ENCODE results near the gene SREK1IP1. TPM values are rescaled to one million over a fixed set of nuclear protein-coding genes. Genes with fewer than 3 reads are reported as not detected.

The SREK1IP1 gene
- total and polyA plus RNA-seq, 2 donors (not counting 1 experiment from before 2014, with no cell fraction given): 4.4 to 25.5 TPM

DNA sequence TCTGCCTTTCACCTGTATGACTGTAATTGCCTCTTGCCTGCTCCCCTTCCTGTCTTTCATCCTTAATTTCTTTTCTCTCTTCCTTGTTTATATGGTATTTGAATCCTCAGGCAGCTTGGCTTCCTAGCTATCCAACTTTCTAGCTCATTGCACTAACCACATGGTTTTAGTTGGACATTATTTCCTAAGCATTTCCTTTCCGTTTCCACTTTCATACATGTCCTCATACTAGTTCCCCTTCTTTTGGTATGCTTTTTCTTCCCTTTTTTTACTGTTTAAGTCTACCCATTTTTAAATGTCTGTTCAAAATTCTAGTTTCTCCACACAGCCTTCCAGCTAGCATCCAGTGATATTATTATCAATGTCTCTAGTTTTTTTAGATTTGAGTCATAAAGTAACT is 6.8 kb upstream of the SREK1IP1 start:
- Histone ChIP-seq H3K27me3 (replicated peaks in 1 of 4; ENCODE audit: control extremely low read depth in 1 of 4, control insufficient read depth in 3 of 4, insufficient read depth in 4 of 4, low read length in 3 of 4) (no peaks in the 10 kb centered on the region), H3K9me3 (ENCODE audit: control extremely low read depth in 1 of 3, control insufficient read depth in 2 of 3, insufficient read depth in 1 of 3, low read length in 2 of 3) (no peaks in the 10 kb centered on the region), H3K9ac (ENCODE audit: low read length) (no peak overlapping the region), H3K36me3 (replicated peaks in 1 of 2; ENCODE audit: control extremely low read depth in 1 of 2, control insufficient read depth in 1 of 2, extremely low read depth in 1 of 2, insufficient read depth in 2 of 2, low read length in 1 of 2) (peaks cover 4 to 7% of the 10 kb centered on the region in 2 experiments), H3K4me3 (ENCODE audit: control extremely low read depth in 1 of 5, extremely low read depth in 1 of 5, insufficient read depth in 1 of 5, low read depth in 2 of 5, low read length in 4 of 5) (no peak overlapping the region), H2AFZ (ENCODE audit: insufficient read depth, low read depth, low read length, poor library complexity, severe bottlenecking) (no peak overlapping the region), H4K20me1 (ENCODE audit: control insufficient read depth, insufficient read depth, low read length, poor library complexity, severe bottlenecking) (no peaks in the 10 kb centered on the region), H3K4me2 (replicated peaks; ENCODE audit: low read depth, low read length, poor library complexity, severe bottlenecking) (no peak overlapping the region), H3K79me2 (ENCODE audit: control insufficient read depth, insufficient read depth, low read length) (peaks cover 25% of the 10 kb centered on the region), H3K4me1 (ENCODE audit: control insufficient read depth in 2 of 2, insufficient read depth in 2 of 2, low read length in 2 of 2) (peaks cover 6 to 12% of the 10 kb centered on the region in 2 donors), H3K27ac (ENCODE audit: low read length in 2 of 2) (no peak overlapping the region)
- no peak for TF ChIP-seq EZH2 (IDR thresholded peaks at IDR 0.05; ENCODE audit: borderline replicate concordance, insufficient read depth, low read depth, low read length, poor library complexity, severe bottlenecking)
- no peak for TF ChIP-seq CTCF (IDR thresholded peaks at IDR 0.05)
- intact Hi-C loops (cut with micrococcal nuclease): no loop called here
- H3K27me3 Mint-ChIP-seq: no peaks in the 10 kb centered on the region
- no peak overlapping the region for H3K27ac Mint-ChIP-seq
- H3K9me3 Mint-ChIP-seq (ENCODE audit: insufficient read depth): no peaks in the 10 kb centered on the region
- DNase-seq (no peak), ATAC-seq (ENCODE audit: low read depth) (no peak)
- ChIA-PET CTCF (interaction anchor here (0.6 kb wide), 1 partner anchor 708 kb away, joined by 3 read pairs; no protein-coding TSS in a partner anchor), POLR2A (no interaction called here)
- 100% methylated on average over 1 of the region's 1 CpG for WGBS (ENCODE audit: insufficient coverage)
- peaks cover 24% of the 10 kb centered on the region for H3K4me1 Mint-ChIP-seq
- H3K4me3 Mint-ChIP-seq: no peak overlapping the region

DNA sequence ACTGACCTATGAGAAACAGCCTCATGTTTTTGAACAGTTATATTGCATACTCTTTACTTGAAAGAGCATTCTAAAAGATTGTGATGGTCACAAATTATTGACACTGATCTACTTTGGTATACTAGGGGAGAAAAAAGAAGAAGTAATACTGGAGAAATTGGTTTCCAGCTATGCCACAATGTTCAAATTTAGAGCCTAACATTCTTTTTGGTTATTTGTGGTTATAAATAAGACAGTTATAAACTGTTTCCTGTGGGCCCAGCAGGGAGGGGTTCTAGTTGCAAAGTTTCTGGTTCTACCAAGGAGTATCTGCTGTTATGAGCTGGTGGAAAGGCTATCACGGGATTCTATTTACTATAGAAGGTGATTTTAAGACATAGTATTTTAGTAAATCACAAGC is 5.0 kb upstream of the SREK1IP1 start:
- peaks cover 15 to 24% of the 10 kb centered on the region in 2 donors for H3K4me1 ChIP-seq (ENCODE audit: control insufficient read depth in 2 of 2, insufficient read depth in 2 of 2, low read length in 2 of 2)
- no peak for ATAC-seq (ENCODE audit: low read depth)
- peak overlapping the region; percentile 33 for H3K9ac ChIP-seq (ENCODE audit: low read length)
- no peaks in the 10 kb centered on the region for H3K9me3 Mint-ChIP-seq (ENCODE audit: insufficient read depth)
- no peaks in the 10 kb centered on the region for H3K27me3 ChIP-seq (replicated peaks in 1 of 4; ENCODE audit: control extremely low read depth in 1 of 4, control insufficient read depth in 3 of 4, insufficient read depth in 4 of 4, low read length in 3 of 4)
- H3K27me3 Mint-ChIP-seq: no peaks in the 10 kb centered on the region
- H2AFZ ChIP-seq (ENCODE audit: insufficient read depth, low read depth, low read length, poor library complexity, severe bottlenecking): no peak overlapping the region
- H3K27ac Mint-ChIP-seq: no peak overlapping the region
- ChIA-PET POLR2A (no interaction called here), CTCF (no interaction called here)
- H3K27ac ChIP-seq (ENCODE audit: low read length in 2 of 2): peak overlapping the region in 1 of 2 donors; percentile 44
- no peak overlapping the region for H3K4me3 ChIP-seq (ENCODE audit: control extremely low read depth in 1 of 5, extremely low read depth in 1 of 5, insufficient read depth in 1 of 5, low read depth in 2 of 5, low read length in 4 of 5)
- WGBS (ENCODE audit: insufficient coverage): no CpG with 5 or more reads among the region's 1 CpG
- no peak for TF ChIP-seq CTCF (IDR thresholded peaks at IDR 0.05)
- TF ChIP-seq EZH2 (IDR thresholded peaks at IDR 0.05; ENCODE audit: borderline replicate concordance, insufficient read depth, low read depth, low read length, poor library complexity, severe bottlenecking): no peak
- DNase-seq: no peak
- H3K79me2 ChIP-seq (ENCODE audit: control insufficient read depth, insufficient read depth, low read length): peaks cover 43% of the 10 kb centered on the region
- intact Hi-C loops (cut with micrococcal nuclease): no loop called here
- peaks cover 4 to 7% of the 10 kb centered on the region in 2 experiments for H3K36me3 ChIP-seq (replicated peaks in 1 of 2; ENCODE audit: control extremely low read depth in 1 of 2, control insufficient read depth in 1 of 2, extremely low read depth in 1 of 2, insufficient read depth in 2 of 2, low read length in 1 of 2)
- H3K4me2 ChIP-seq (replicated peaks; ENCODE audit: low read depth, low read length, poor library complexity, severe bottlenecking): peak overlapping the region; percentile 36
- peaks cover 37% of the 10 kb centered on the region for H3K4me1 Mint-ChIP-seq
- no peak overlapping the region for H3K4me3 Mint-ChIP-seq
- H3K9me3 ChIP-seq (ENCODE audit: control extremely low read depth in 1 of 3, control insufficient read depth in 2 of 3, insufficient read depth in 1 of 3, low read length in 2 of 3): no peaks in the 10 kb centered on the region
- no peaks in the 10 kb centered on the region for H4K20me1 ChIP-seq (ENCODE audit: control insufficient read depth, insufficient read depth, low read length, poor library complexity, severe bottlenecking)

All from B cell (primary cell).